RWPE1 (cell line): ENCODE results near the gene ULK4.

Source experiments
- CTCF ChIA-PET: fragments of 350-600 bp; sonication (Branson Sonifier 250); formaldehyde crosslinking; extraction: SDS; loops from one replicate; lab custom pipeline; 2021; lab: Yijun Ruan, JAX
- POLR2A ChIA-PET: fragments of 400-600 bp; formaldehyde crosslinking; extraction: SDS; loops from one replicate; lab custom pipeline; 2020; ENCODE audit warnings: antibody characterized with exemption; ENCODE audit not compliant: low non-redundant PET; lab: Yijun Ruan, JAX
- DNase-seq: peaks from one replicate; pipeline ENCODE4 v3.0.0; 2012; ENCODE audit warnings: low spot score
- H3K27ac ChIP-seq: fragments of 450-650 bp; 2 replicates; pipeline ENCODE4 v1.5.1; 2017
- CTCF ChIP-seq: fragments of 450-650 bp; conservative IDR thresholded peaks from 2 replicates; pipeline ENCODE4 v1.5.1; 2017; ENCODE audit warnings: low read depth, mild to moderate bottlenecking

ULK4 gene

DNA sequence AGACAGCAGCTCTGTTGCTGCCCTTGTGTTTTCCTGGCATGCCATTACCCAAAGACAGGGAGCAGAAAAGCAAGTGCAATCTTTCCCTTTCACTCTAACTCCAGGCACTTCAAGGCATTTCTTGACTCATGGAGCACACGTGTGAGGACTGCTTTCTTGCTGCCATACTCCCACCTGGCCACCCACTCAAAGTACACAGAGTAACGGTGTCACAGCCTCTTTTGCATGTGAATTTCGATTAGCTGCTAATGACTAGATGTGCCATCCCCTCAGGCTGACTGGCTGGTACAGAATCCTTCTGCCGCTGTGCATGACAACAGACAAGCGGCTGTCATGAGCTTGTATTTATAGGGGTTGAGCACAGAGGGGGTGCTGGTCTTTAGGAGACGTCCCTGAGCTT is 382.0 kb downstream of the ULK4 start:
- ChIA-PET CTCF (no interaction called here), POLR2A (no interaction called here)
- TF ChIP-seq CTCF = no peak
- DNase-seq = no peak
- no peak overlapping the region for H3K27ac ChIP-seq

DNA sequence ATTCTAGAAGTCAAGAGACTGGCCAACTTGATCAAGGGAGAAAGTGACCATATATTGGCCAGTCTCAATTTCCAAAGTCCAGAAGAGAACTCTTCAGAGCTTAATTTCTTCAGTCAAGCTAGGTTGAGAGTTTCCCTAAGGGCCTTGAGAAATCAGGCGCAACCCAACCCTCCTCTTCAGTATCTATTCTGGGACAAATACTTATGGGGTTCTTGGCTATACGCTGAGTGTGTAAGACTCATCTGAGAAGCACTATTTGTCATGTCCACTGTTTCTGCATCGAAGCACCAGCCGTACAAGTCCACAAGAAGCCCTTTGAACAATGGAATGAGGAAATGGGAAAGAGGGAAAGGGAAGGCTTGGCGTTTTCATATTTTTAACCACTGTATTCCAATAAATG is 383.1 kb downstream of the ULK4 start:
- POLR2A ChIA-PET = no interaction called here
- no peak overlapping the region for H3K27ac ChIP-seq
- CTCF ChIA-PET = no interaction called here
- DNase-seq = no peak
- TF ChIP-seq CTCF = no peak

DNA sequence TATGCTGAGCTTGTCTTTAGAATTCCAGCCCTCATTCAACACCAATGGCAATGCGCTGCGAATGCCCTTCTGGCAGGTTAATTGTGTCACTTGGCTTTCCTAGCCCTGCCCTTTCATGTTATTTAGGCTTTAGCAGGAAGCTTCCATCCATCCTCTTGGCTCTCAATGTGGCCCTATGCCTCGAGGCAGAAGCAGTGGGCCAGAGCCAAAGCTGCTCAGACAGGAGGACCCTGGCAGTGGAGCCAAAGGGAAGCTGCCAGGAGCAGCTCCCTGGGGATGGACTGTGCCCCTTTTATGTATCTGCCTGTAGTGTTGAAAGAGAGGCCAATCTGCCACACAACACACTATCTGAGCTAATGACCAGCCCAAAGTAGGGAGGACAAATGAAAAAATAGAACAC is 386.2 kb downstream of the ULK4 start:
- H3K27ac ChIP-seq = no peak overlapping the region
- CTCF ChIA-PET = no interaction called here
- POLR2A ChIA-PET = interaction anchor here (0.7 kb wide), 1 partner anchor 14 kb away, joined by 3 read pairs; no protein-coding TSS in a partner anchor
- no peak for DNase-seq
- TF ChIP-seq CTCF = no peak

GRCh38 chr3:41574900-41575299 is 387.0 kb downstream of the ULK4 start:
- DNase-seq = no peak
- no peak for TF ChIP-seq CTCF
- CTCF ChIA-PET = no interaction called here
- H3K27ac ChIP-seq = no peak overlapping the region
- POLR2A ChIA-PET = no interaction called here

DNA sequence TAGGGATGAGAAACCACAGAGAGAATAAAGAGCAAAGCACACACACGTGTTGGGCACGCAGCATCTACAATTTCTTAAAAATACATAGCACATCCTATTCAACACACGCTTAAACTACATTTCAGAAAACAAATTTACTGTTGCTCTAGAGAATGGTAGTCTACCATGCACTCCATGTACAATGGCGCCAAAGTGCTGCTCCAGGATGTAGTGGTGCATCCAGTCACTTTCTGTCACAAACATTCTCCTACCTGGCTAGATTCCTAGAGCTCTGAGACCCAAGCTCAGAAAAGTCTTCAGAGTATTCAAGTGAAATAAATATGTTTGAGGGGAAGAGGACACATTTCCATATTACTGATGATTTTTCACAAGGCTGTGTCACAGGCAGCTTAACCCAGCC is 388.3 kb downstream of the ULK4 start:
- ChIA-PET POLR2A (no interaction called here), CTCF (no interaction called here)
- no peak overlapping the region for H3K27ac ChIP-seq
- no peak for DNase-seq
- no peak for TF ChIP-seq CTCF

- POLR2A ChIA-PET = no interaction called here
These were observed 389.8 kb downstream of the ULK4 start for GRCh38 chr3:41572092-41572491.

More at GRCh38 chr3:41572092-41572491, 389.8 kb downstream of the ULK4 start:
- no peak for DNase-seq
- no peak for TF ChIP-seq CTCF
- H3K27ac ChIP-seq = no peak overlapping the region
- CTCF ChIA-PET = no interaction called here
